HepG2 (cell line): ENCODE data around the gene GART. TPM values are rescaled to one million over a fixed set of nuclear protein-coding genes. Genes with fewer than 3 reads are reported as not detected.

Experiments
- E2F2 ChIP-seq: sonication (generic); formaldehyde crosslinking; IDR thresholded peaks from 2 replicates; pipeline ENCODE4 v1.4.0; 2020; ENCODE audit warnings: missing genetic modification reagents, borderline replicate concordance
- ELF1 ChIP-seq: sonication (generic); formaldehyde crosslinking; IDR thresholded peaks from 2 replicates; pipeline ENCODE4 v1.4.0; 2020; ENCODE audit warnings: missing genetic modification reagents
- ELF3 ChIP-seq: IDR thresholded peaks from 2 replicates; pipeline ENCODE4 v1.6.1; 2016; ENCODE audit warnings: missing genetic modification reagents, missing compliant biosample characterization
- EP300 ChIP-seq, 3 experiments: sonication (generic) in 1 of 3; formaldehyde crosslinking in 1 of 3; IDR thresholded peaks; 2 replicates each; pipeline versions ENCODE4 v1.5.1 to v1.6.1; 2011 to 2020; ENCODE audit warnings: low read depth in 2 of 3, low read length in 2 of 3, borderline replicate concordance in 1 of 3, improper control_type of control experiment in 1 of 3, mild to moderate bottlenecking in 1 of 3, missing genetic modification reagents in 1 of 3, moderate library complexity in 1 of 3
- FOXJ3 ChIP-seq: sonication (generic); formaldehyde crosslinking; IDR thresholded peaks from 2 replicates; pipeline ENCODE4 v1.4.0; 2020; ENCODE audit warnings: missing genetic modification reagents, mild to moderate bottlenecking, borderline replicate concordance
- HOXA3 ChIP-seq: sonication (generic); formaldehyde crosslinking; IDR thresholded peaks from 2 replicates; pipeline ENCODE4 v1.5.0; 2020; ENCODE audit warnings: missing genetic modification reagents
- NFRKB ChIP-seq: fragments of 450-650 bp; IDR thresholded peaks from 2 replicates; pipeline ENCODE4 v1.6.1; 2017
- PHF21A ChIP-seq: sonication (generic); formaldehyde crosslinking; IDR thresholded peaks from 2 replicates; pipeline ENCODE4 v1.5.0; 2020; ENCODE audit warnings: mild to moderate bottlenecking, missing genetic modification reagents
- SMAD3 ChIP-seq: sonication (generic); formaldehyde crosslinking; IDR thresholded peaks from 2 replicates; pipeline ENCODE4 v1.4.0; 2020; ENCODE audit warnings: missing genetic modification reagents
- SPEN ChIP-seq: sonication (generic); formaldehyde crosslinking; IDR thresholded peaks from 2 replicates; pipeline ENCODE4 v1.5.1; 2020; ENCODE audit warnings: low read depth, mild to moderate bottlenecking, missing genetic modification reagents
- ZC3H13 ChIP-seq: sonication (generic); formaldehyde crosslinking; IDR thresholded peaks from 2 replicates; pipeline ENCODE4 v1.8.1; 2023; ENCODE audit warnings: mild to moderate bottlenecking, missing genetic modification reagents, moderate library complexity
- ZFP36 ChIP-seq: fragments of 150-350 bp; IDR thresholded peaks from 2 replicates; pipeline ENCODE4 v1.6.1; 2018; ENCODE audit warnings: borderline replicate concordance, low read length, low read depth; ENCODE audit not compliant: partially characterized antibody
- ZFYVE20 ChIP-seq: sonication (generic); formaldehyde crosslinking; IDR thresholded peaks from 2 replicates; pipeline ENCODE4 v1.8.0; 2023; ENCODE audit warnings: low read depth, mild to moderate bottlenecking, moderate library complexity, missing genetic modification reagents, borderline replicate concordance
- ZNF138 ChIP-seq: sonication (generic); formaldehyde crosslinking; IDR thresholded peaks from 2 replicates; pipeline ENCODE4 v1.5.0; 2020; ENCODE audit warnings: mild to moderate bottlenecking, low read depth, missing genetic modification reagents
- ZNF326 ChIP-seq: sonication (generic); formaldehyde crosslinking; IDR thresholded peaks from 2 replicates; pipeline ENCODE4 v1.4.0; 2020; ENCODE audit warnings: missing genetic modification reagents, borderline replicate concordance
- ZNF7 ChIP-seq: IDR thresholded peaks from 2 replicates; pipeline ENCODE4 v1.6.1; 2016; ENCODE audit warnings: missing biosample characterization, missing genetic modification reagents
- ZNF710 ChIP-seq: sonication (generic); formaldehyde crosslinking; IDR thresholded peaks from 2 replicates; pipeline ENCODE4 v1.5.0; 2020; ENCODE audit warnings: mild to moderate bottlenecking, missing genetic modification reagents, borderline replicate concordance
- ZNF720 ChIP-seq: sonication (generic); formaldehyde crosslinking; IDR thresholded peaks from 2 replicates; pipeline ENCODE4 v1.4.0; 2020; ENCODE audit warnings: missing genetic modification reagents
- ZNF776 ChIP-seq: sonication (generic); formaldehyde crosslinking; IDR thresholded peaks from 2 replicates; pipeline ENCODE4 v1.4.0; 2020; ENCODE audit warnings: mild to moderate bottlenecking, missing genetic modification reagents
- ZNF790 ChIP-seq: sonication (generic); formaldehyde crosslinking; IDR thresholded peaks from 2 replicates; pipeline ENCODE4 v1.8.0; 2022; ENCODE audit warnings: missing genetic modification reagents, mild to moderate bottlenecking, borderline replicate concordance
- polyA plus RNA-seq, 8 experiments: library from polyadenylated mRNA; depleted of rRNA in 3 of 8; stranded (reverse) in 7 of 8; unstranded in 1 of 8; fragments of >200 nt; fragmentation: Illumina TruSeq in 4 of 8; extraction: Trizol in 4 of 8; gene quantifications; 2 replicates each; pipeline versions ENCODE4 v1.2.1 to v1.2.3, GENCODE V29; 2011 to 2016; ENCODE audit warnings: low read depth in 4 of 8, missing spikeins in 1 of 8, mixed read lengths in 1 of 8; ENCODE audit not compliant: insufficient read depth in 1 of 8
- total RNA-seq, 5 experiments: library from RNA; depleted of rRNA; stranded (reverse); fragments of >200 nt; fragmentation: Illumina TruSeq; extraction: Trizol; gene quantifications; 2 replicates each; pipeline ENCODE4 v1.2.3, GENCODE V29; 2016; ENCODE audit warnings: low read depth in 1 of 5
- TF ChIP-seq, protein P1 (sequence below): sonication (generic); formaldehyde crosslinking; conservative IDR thresholded peaks from 2 replicates; pipeline ENCODE4 v1.8.0; 2022; ENCODE audit warnings: missing genetic modification reagents
- TF ChIP-seq, protein P2 (sequence below): sonication (generic); formaldehyde crosslinking; IDR thresholded peaks from 2 replicates; pipeline ENCODE4 v1.9.0; 2022; ENCODE audit warnings: missing genetic modification reagents, mild to moderate bottlenecking, borderline replicate concordance

GART gene
- total and polyA plus RNA-seq, 2 of the 13 experiments (the other 11 are each of a cell fraction or from before 2014, with no cell fraction given) = 17.9 to 109 TPM

GRCh38 chr21:33541756-33542639 lies at the start of gene GART (continued):
- TF ChIP-seq ELF1 (CRISPR knock-in tag) = no peak
- peak in 1 of 2 experiments; percentile 16; a peak in 1 of 4 replicates for TF ChIP-seq EP300 (IDR thresholded peaks at IDR 0.05; ENCODE audit: low read depth in 2 of 2, low read length in 2 of 2)
- no peak for TF ChIP-seq EP300 (CRISPR knock-in tag; IDR thresholded peaks at IDR 0.05; ENCODE audit: borderline replicate concordance)
- TF ChIP-seq, protein P1, sequence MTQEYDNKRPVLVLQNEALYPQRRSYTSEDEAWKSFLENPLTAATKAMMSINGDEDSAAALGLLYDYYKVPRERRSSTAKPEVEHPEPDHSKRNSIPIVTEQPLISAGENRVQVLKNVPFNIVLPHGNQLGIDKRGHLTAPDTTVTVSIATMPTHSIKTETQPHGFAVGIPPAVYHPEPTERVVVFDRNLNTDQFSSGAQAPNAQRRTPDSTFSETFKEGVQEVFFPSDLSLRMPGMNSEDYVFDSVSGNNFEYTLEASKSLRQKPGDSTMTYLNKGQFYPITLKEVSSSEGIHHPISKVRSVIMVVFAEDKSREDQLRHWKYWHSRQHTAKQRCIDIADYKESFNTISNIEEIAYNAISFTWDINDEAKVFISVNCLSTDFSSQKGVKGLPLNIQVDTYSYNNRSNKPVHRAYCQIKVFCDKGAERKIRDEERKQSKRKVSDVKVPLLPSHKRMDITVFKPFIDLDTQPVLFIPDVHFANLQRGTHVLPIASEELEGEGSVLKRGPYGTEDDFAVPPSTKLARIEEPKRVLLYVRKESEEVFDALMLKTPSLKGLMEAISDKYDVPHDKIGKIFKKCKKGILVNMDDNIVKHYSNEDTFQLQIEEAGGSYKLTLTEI (CRISPR knock-in tag) = no peak
- peak; percentile 63; the same call in 1 of the 2 replicates for TF ChIP-seq ZC3H13 (CRISPR knock-in tag)
- TF ChIP-seq SMAD3 = no peak
- TF ChIP-seq ZFP36 = no peak
- no peak for TF ChIP-seq ZNF7 (CRISPR knock-in tag)
- TF ChIP-seq ELF3 (CRISPR knock-in tag) = no peak
- no peak; the same call in 1 of the 2 replicates for TF ChIP-seq ZNF790
- 0 out of 2 replicates have a peak, but pooled peaks have one; percentile 25 for TF ChIP-seq ZNF776 (CRISPR knock-in tag)
- 0 out of 2 replicates have a peak, but pooled peaks have one; percentile 31 for TF ChIP-seq ZNF138
- TF ChIP-seq FOXJ3 (CRISPR knock-in tag) = no peak
- peak; percentile 41; the same call in 1 of the 2 replicates for TF ChIP-seq ZNF710 (CRISPR knock-in tag)
- no peak for TF ChIP-seq ZNF720 (CRISPR knock-in tag)
- TF ChIP-seq SPEN = peak; percentile 57
- TF ChIP-seq NFRKB = no peak
- TF ChIP-seq, protein P2, sequence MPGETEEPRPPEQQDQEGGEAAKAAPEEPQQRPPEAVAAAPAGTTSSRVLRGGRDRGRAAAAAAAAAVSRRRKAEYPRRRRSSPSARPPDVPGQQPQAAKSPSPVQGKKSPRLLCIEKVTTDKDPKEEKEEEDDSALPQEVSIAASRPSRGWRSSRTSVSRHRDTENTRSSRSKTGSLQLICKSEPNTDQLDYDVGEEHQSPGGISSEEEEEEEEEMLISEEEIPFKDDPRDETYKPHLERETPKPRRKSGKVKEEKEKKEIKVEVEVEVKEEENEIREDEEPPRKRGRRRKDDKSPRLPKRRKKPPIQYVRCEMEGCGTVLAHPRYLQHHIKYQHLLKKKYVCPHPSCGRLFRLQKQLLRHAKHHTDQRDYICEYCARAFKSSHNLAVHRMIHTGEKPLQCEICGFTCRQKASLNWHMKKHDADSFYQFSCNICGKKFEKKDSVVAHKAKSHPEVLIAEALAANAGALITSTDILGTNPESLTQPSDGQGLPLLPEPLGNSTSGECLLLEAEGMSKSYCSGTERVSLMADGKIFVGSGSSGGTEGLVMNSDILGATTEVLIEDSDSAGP = peak; percentile 77
- no peak for TF ChIP-seq ZFYVE20 (CRISPR knock-in tag)
- TF ChIP-seq HOXA3 (CRISPR knock-in tag) = peak; percentile 75
- TF ChIP-seq E2F2 (CRISPR knock-in tag) = peak; percentile 39; the same call in 1 of the 2 replicates
- 0 out of 2 replicates have a peak, but pooled peaks have one; percentile 3 for TF ChIP-seq PHF21A (CRISPR knock-in tag)
- no peak for TF ChIP-seq ZNF326
